KBM-7 (cell line): ENCODE measurements around the gene FOXL3.

Source experiments
- DNase-seq: peaks from one replicate; pipeline ENCODE4 v3.0.0-alpha.2; 2015
- in situ Hi-C: fragments of 300-500 bp; cut with MboI; formaldehyde crosslinking; loops from 2 replicates; pipeline ENCODE4 v1.14.3; 2020; ENCODE audit warnings: low sequenced_read_pairs, low pct_unique_long_range_greater_than_20kb, mixed read lengths

Gene FOXL3

GRCh38 chr7:264541-265191, 25.3 kb upstream of the FOXL3 start:
- in situ Hi-C loops = no loop called here
- no peak for DNase-seq

- in situ Hi-C loops = no loop called here
- no peak for DNase-seq
Measured at GRCh38 chr7:265192-265997, 24.6 kb upstream of the FOXL3 start.

GRCh38 chr7:265998-266850, 23.7 kb upstream of the FOXL3 start:
- DNase-seq = no peak
- in situ Hi-C loops = no loop called here

- no peak for DNase-seq
- in situ Hi-C loops = no loop called here
Measured at GRCh38 chr7:266851-267840, 22.8 kb upstream of the FOXL3 start.

- in situ Hi-C loops = no loop called here
- no peak for DNase-seq
Measured at GRCh38 chr7:268991-269390, 21.0 kb upstream of the FOXL3 start.

- DNase-seq = no peak
- in situ Hi-C loops = no loop called here
Measured at GRCh38 chr7:269721-270120, 20.2 kb upstream of the FOXL3 start.

- in situ Hi-C loops = no loop called here
- no peak for DNase-seq
Measured at GRCh38 chr7:270351-270983, 19.5 kb upstream of the FOXL3 start.

GRCh38 chr7:271266-272107, 18.5 kb upstream of the FOXL3 start:
- no peak for DNase-seq
- in situ Hi-C loops = no loop called here

- DNase-seq = no peak
- in situ Hi-C loops = no loop called here
Measured at GRCh38 chr7:272108-272615, 17.8 kb upstream of the FOXL3 start.

- DNase-seq = no peak
- in situ Hi-C loops = no loop called here
Measured at GRCh38 chr7:272631-273030, 17.3 kb upstream of the FOXL3 start.

- in situ Hi-C loops = no loop called here
- no peak for DNase-seq
Measured at GRCh38 chr7:273327-273726, 16.6 kb upstream of the FOXL3 start.

- peak; percentile 90 for DNase-seq
- in situ Hi-C loops = no loop called here
Measured at GRCh38 chr7:274266-274665, 15.7 kb upstream of the FOXL3 start.

GRCh38 chr7:276230-276835, 13.6 kb upstream of the FOXL3 start:
- no peak for DNase-seq

GRCh38 chr7:277228-277627, 12.7 kb upstream of the FOXL3 start:
- in situ Hi-C loops = no loop called here
- DNase-seq = no peak

More at GRCh38 chr7:276230-276835, 13.6 kb upstream of the FOXL3 start:
- in situ Hi-C loops = no loop called here

- in situ Hi-C loops = no loop called here
- DNase-seq = no peak
Measured at GRCh38 chr7:278081-278480, 11.9 kb upstream of the FOXL3 start.

GRCh38 chr7:279821-280220, 10.1 kb upstream of the FOXL3 start:
- no peak for DNase-seq
- in situ Hi-C loops = no loop called here

GRCh38 chr7:280461-280860, 9.5 kb upstream of the FOXL3 start:
- no peak for DNase-seq
- in situ Hi-C loops = no loop called here
